Measurements from ENCODE around the gene EFCC1. TPM values are rescaled to one million over a fixed set of nuclear protein-coding genes. Genes with fewer than 3 reads are reported as not detected.

EFCC1 gene
- total RNA-seq, 1 donor from 2014 or later, result not detected

GRCh38 chr3:129032716-129033115 lies 31.6 kb downstream of the EFCC1 start:
- DNase-seq (ENCODE audit: low read depth), result no peak
- Histone ChIP-seq H3K36me3 (ENCODE audit: control insufficient read depth, insufficient read depth, low read length) (no peaks in the 10 kb centered on the region), H3K27me3 (ENCODE audit: control insufficient read depth, insufficient read depth, low read length) (peaks cover 11% of the 10 kb centered on the region), H3K4me3 (ENCODE audit: low read depth, low read length) (no peak overlapping the region)
- TF ChIP-seq CTCF (IDR thresholded peaks at IDR 0.05; ENCODE audit: insufficient read depth, low read length, poor library complexity, severe bottlenecking), result no peak

GRCh38 chr3:129033151-129033550 lies 32.0 kb downstream of the EFCC1 start:
- Histone ChIP-seq H3K36me3 (ENCODE audit: control insufficient read depth, insufficient read depth, low read length) (no peaks in the 10 kb centered on the region), H3K4me3 (ENCODE audit: low read depth, low read length) (no peak overlapping the region), H3K27me3 (ENCODE audit: control insufficient read depth, insufficient read depth, low read length) (peaks cover 12% of the 10 kb centered on the region)
- TF ChIP-seq CTCF (IDR thresholded peaks at IDR 0.05; ENCODE audit: insufficient read depth, low read length, poor library complexity, severe bottlenecking), result no peak
- no peak for DNase-seq (ENCODE audit: low read depth)

- Histone ChIP-seq H3K4me3 (ENCODE audit: low read depth, low read length) (no peak overlapping the region), H3K27me3 (ENCODE audit: control insufficient read depth, insufficient read depth, low read length) (peaks cover 19% of the 10 kb centered on the region), H3K36me3 (ENCODE audit: control insufficient read depth, insufficient read depth, low read length) (no peaks in the 10 kb centered on the region)
- no peak for DNase-seq (ENCODE audit: low read depth)
- TF ChIP-seq CTCF (IDR thresholded peaks at IDR 0.05; ENCODE audit: insufficient read depth, low read length, poor library complexity, severe bottlenecking), result no peak
Measured at GRCh38 chr3:129033633-129034321, 32.7 kb downstream of the EFCC1 start.

- TF ChIP-seq CTCF (IDR thresholded peaks at IDR 0.05; ENCODE audit: insufficient read depth, low read length, poor library complexity, severe bottlenecking), result no peak
- Histone ChIP-seq H3K36me3 (ENCODE audit: control insufficient read depth, insufficient read depth, low read length) (no peaks in the 10 kb centered on the region), H3K27me3 (ENCODE audit: control insufficient read depth, insufficient read depth, low read length) (peaks cover 27% of the 10 kb centered on the region), H3K4me3 (ENCODE audit: low read depth, low read length) (no peak overlapping the region)
- no peak for DNase-seq (ENCODE audit: low read depth)
Measured at GRCh38 chr3:129034642-129035041, 33.5 kb downstream of the EFCC1 start.

GRCh38 chr3:129035360-129036221 lies 34.5 kb downstream of the EFCC1 start:
- no peak for TF ChIP-seq CTCF (IDR thresholded peaks at IDR 0.05; ENCODE audit: insufficient read depth, low read length, poor library complexity, severe bottlenecking)
- DNase-seq (ENCODE audit: low read depth), result no peak
- Histone ChIP-seq H3K36me3 (ENCODE audit: control insufficient read depth, insufficient read depth, low read length) (no peaks in the 10 kb centered on the region), H3K27me3 (ENCODE audit: control insufficient read depth, insufficient read depth, low read length) (peaks cover 34% of the 10 kb centered on the region), H3K4me3 (ENCODE audit: low read depth, low read length) (no peak overlapping the region)

Measured in kidney epithelial cell (primary cell).